H9 (cell line): ENCODE measurements around the gene PIP5K1A. TPM values are rescaled to one million over a fixed set of nuclear protein-coding genes. Genes with fewer than 3 reads are reported as not detected.

Source experiments
- DNase-seq: peaks from one replicate; pipeline ENCODE4 v3.0.0-alpha.2; 2017
- H2AFZ ChIP-seq: one replicate; pipeline ENCODE4 v1.6.1; 2013; ENCODE audit warnings: mild to moderate bottlenecking, low read length, control low read depth, moderate library complexity
- H2AK5ac ChIP-seq: 2 replicates; pipeline ENCODE4 v1.6.1; 2013; ENCODE audit warnings: low read length, control low read depth, mixed read lengths; ENCODE audit not compliant: insufficient read length
- H2BK120ac ChIP-seq: one replicate; pipeline ENCODE4 v1.6.1; 2013; ENCODE audit warnings: low read depth, mild to moderate bottlenecking, low read length, control low read depth, inconsistent platforms; ENCODE audit not compliant: poor library complexity, severe bottlenecking
- H2BK12ac ChIP-seq: 2 replicates; pipeline ENCODE4 v1.6.1; 2013; ENCODE audit warnings: low read length, control low read depth, mixed read lengths, low read depth; ENCODE audit not compliant: insufficient read length
- H2BK15ac ChIP-seq: 2 replicates; pipeline ENCODE4 v1.6.1; 2013; ENCODE audit warnings: low read depth, low read length, control low read depth
- H2BK20ac ChIP-seq: one replicate; pipeline ENCODE4 v1.6.1; 2013; ENCODE audit warnings: low read depth, mild to moderate bottlenecking, low read length, control low read depth, inconsistent platforms; ENCODE audit not compliant: poor library complexity, severe bottlenecking
- H2BK5ac ChIP-seq: 2 replicates; pipeline ENCODE4 v1.6.1; 2013; ENCODE audit warnings: low read length, control low read depth, mixed read lengths; ENCODE audit not compliant: insufficient read length
- H3K14ac ChIP-seq: 2 replicates; pipeline ENCODE4 v1.6.1; 2013; ENCODE audit warnings: low read length, control low read depth; ENCODE audit not compliant: insufficient read depth
- H3K18ac ChIP-seq: 2 replicates; pipeline ENCODE4 v1.6.1; 2013; ENCODE audit warnings: low read depth, mild to moderate bottlenecking, mixed read lengths, low read length, control low read depth; ENCODE audit not compliant: insufficient read length
- H3K23ac ChIP-seq: 2 replicates; pipeline ENCODE4 v1.6.1; 2013; ENCODE audit warnings: low read length, control low read depth, mixed read lengths, low read depth; ENCODE audit not compliant: insufficient read length
- H3K23me2 ChIP-seq: 2 replicates; pipeline ENCODE4 v1.6.1; 2013; ENCODE audit warnings: low read depth, mild to moderate bottlenecking, mixed read lengths, low read length, control low read depth; ENCODE audit not compliant: insufficient read length, poor library complexity, severe bottlenecking
- H3K27ac ChIP-seq: 2 replicates; pipeline ENCODE4 v1.5.1; 2013; ENCODE audit warnings: low read length, control low read depth, mixed read lengths, low read depth; ENCODE audit not compliant: insufficient read length
- H3K27me3 ChIP-seq: 2 replicates; pipeline ENCODE4 v1.6.1; 2013; ENCODE audit warnings: low read length, control low read depth, inconsistent platforms; ENCODE audit not compliant: insufficient read depth
- H3K4ac ChIP-seq: 2 replicates; pipeline ENCODE4 v1.6.1; 2013; ENCODE audit warnings: low read depth, mild to moderate bottlenecking, control low read depth, inconsistent platforms, low read length, moderate library complexity
- H3K4me1 ChIP-seq: 2 replicates; pipeline ENCODE4 v1.6.1; 2013; ENCODE audit warnings: low read length, control low read depth, inconsistent platforms; ENCODE audit not compliant: insufficient read depth
- H3K4me2 ChIP-seq: 2 replicates; pipeline ENCODE4 v1.6.1; 2013; ENCODE audit warnings: low read length, control low read depth, mixed read lengths; ENCODE audit not compliant: insufficient read length, insufficient read depth
- H3K56ac ChIP-seq: 2 replicates; pipeline ENCODE4 v1.6.1; 2013; ENCODE audit warnings: low read depth, mild to moderate bottlenecking, mixed read lengths, low read length, control low read depth; ENCODE audit not compliant: insufficient read length
- H3K79me1 ChIP-seq: 2 replicates; pipeline ENCODE4 v1.6.1; 2013; ENCODE audit warnings: low read depth, mild to moderate bottlenecking, moderate library complexity, low read length, control low read depth, inconsistent platforms; ENCODE audit not compliant: insufficient read depth, poor library complexity, severe bottlenecking
- H3K79me2 ChIP-seq: 2 replicates; pipeline ENCODE4 v1.6.1; 2013; ENCODE audit warnings: low read length, control low read depth, inconsistent platforms; ENCODE audit not compliant: insufficient read depth
- H3K9ac ChIP-seq: 2 replicates; pipeline ENCODE4 v1.6.1; 2013; ENCODE audit warnings: low read length, control low read depth, mixed read lengths; ENCODE audit not compliant: insufficient read length; ENCODE audit errors: extremely low read depth
- H3K9me3 ChIP-seq: one replicate; pipeline ENCODE4 v1.6.1; 2013; ENCODE audit warnings: low read depth, low read length, inconsistent platforms; ENCODE audit not compliant: control insufficient read depth
- H3T11ph ChIP-seq: one replicate; pipeline ENCODE4 v1.6.1; 2013; ENCODE audit warnings: mild to moderate bottlenecking, low read length, control low read depth, inconsistent platforms
- H4K20me1 ChIP-seq: one replicate; pipeline ENCODE4 v1.6.1; 2013; ENCODE audit not compliant: control insufficient read depth, insufficient read length, insufficient read depth
- H4K5ac ChIP-seq: 2 replicates; pipeline ENCODE4 v1.6.1; 2013; ENCODE audit warnings: low read depth, mild to moderate bottlenecking, mixed read lengths, low read length, control low read depth; ENCODE audit not compliant: insufficient read length
- H4K8ac ChIP-seq: replicated peaks from 2 replicates; pipeline ENCODE4 v1.6.1; 2013; ENCODE audit warnings: low read length, control low read depth, mixed read lengths, low read depth; ENCODE audit not compliant: insufficient read length
- H4K91ac ChIP-seq: 2 replicates; pipeline ENCODE4 v1.6.1; 2013; ENCODE audit warnings: low read depth, mild to moderate bottlenecking, moderate library complexity, mixed read lengths, low read length, control low read depth; ENCODE audit not compliant: insufficient read length
- H3K27ac Mint-ChIP-seq, 3 experiments: 2 replicates in 2 of 3; 3 replicates in 1 of 3; pipeline ENCODE4 v1.8.0; 2020 to 2021; ENCODE audit warnings: mixed read lengths in 3 of 3, mild to moderate bottlenecking in 1 of 3, moderate library complexity in 1 of 3
- H3K27me3 Mint-ChIP-seq: 2 replicates; pipeline ENCODE4 v1.8.0; 2021; ENCODE audit warnings: low read depth, mild to moderate bottlenecking, moderate library complexity, mixed read lengths
- H3K36me3 Mint-ChIP-seq, 3 experiments: 2 replicates in 2 of 3; 3 replicates in 1 of 3; pipeline ENCODE4 v1.8.0; 2020 to 2021; ENCODE audit warnings: low read depth in 3 of 3, mixed read lengths in 3 of 3; ENCODE audit not compliant: insufficient read depth in 1 of 3
- H3K4me1 Mint-ChIP-seq, 2 experiments: 2 replicates each; pipeline ENCODE4 v1.8.0; 2020; ENCODE audit warnings: mixed read lengths in 2 of 2
- H3K4me3 Mint-ChIP-seq, 2 experiments: 2 replicates in 1 of 2; 3 replicates in 1 of 2; pipeline ENCODE4 v1.8.0; 2020 to 2021; ENCODE audit warnings: mild to moderate bottlenecking in 2 of 2, mixed read lengths in 2 of 2, moderate library complexity in 1 of 2
- H3K9me3 Mint-ChIP-seq, 2 experiments: 2 replicates in 1 of 2; 3 replicates in 1 of 2; pipeline ENCODE4 v1.8.0; 2020; ENCODE audit warnings: mild to moderate bottlenecking in 2 of 2, mixed read lengths in 2 of 2, moderate library complexity in 1 of 2
- WGBS: extraction: QIAGEN DNeasy Blood & Tissue Kit; methylation state at CpG from one replicate; pipeline ENCODE4 v1.1.7; 2013; ENCODE audit warnings: missing lambda C conversion rate, low lambda C conversion rate, mixed read lengths; ENCODE audit not compliant: insufficient read length; ENCODE audit errors: extremely low coverage; 5-methylcytosine and 5-hydroxymethylcytosine counted together
- total RNA-seq: library from RNA; stranded (reverse); gene quantifications from 2 replicates; pipeline ENCODE4 v1.2.1, GENCODE V29; 2021
- TF ChIP-seq, protein P1 (sequence below): fragments of 200-600 bp; sonication (generic); conservative IDR thresholded peaks from 3 replicates; pipeline ENCODE4 v1.8.0; 2021; ENCODE audit warnings: antibody characterized with exemption, mild to moderate bottlenecking

PIP5K1A gene
- total RNA-seq, 1 experiment from 2014 or later: 94.6 TPM

DNA sequence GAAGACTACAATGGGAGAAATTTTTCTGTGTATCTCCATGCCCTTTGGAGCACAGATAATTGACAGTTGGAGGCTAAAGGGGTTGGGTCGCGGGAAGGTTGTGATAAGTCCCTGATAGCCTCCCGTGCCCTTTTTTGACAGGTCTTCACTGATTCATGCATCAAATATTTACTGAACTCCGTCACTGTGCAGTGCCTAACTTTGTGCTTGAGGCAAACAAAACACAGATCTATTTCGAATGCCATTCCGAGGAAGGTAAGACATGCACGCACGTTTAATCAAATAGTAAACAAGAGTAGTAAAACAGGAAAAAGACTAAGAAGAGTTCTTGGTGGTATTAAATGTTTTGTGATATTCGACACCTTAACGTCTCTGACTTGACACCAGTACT lies 494 bp upstream of the PIP5K1A start:
- H4K20me1 ChIP-seq: no peaks in the 10 kb centered on the region
- peak overlapping the region; percentile 94 to 99 for H3K4me3 Mint-ChIP-seq
- no peak overlapping the region for H3K27ac ChIP-seq
- no CpG with 5 or more reads among the region's 10 CpGs for WGBS
- peaks cover 6 to 19% (median 13%) of the 10 kb centered on the region in 3 experiments; a peak in 5 of 7 replicates for H3K36me3 Mint-ChIP-seq
- DNase-seq: no peak
- peaks cover 6% of the 10 kb centered on the region for H3K23me2 ChIP-seq
- no peak overlapping the region for H3T11ph ChIP-seq
- no peak overlapping the region for H2BK12ac ChIP-seq
- H2BK20ac ChIP-seq: no peak overlapping the region
- no peak overlapping the region for H4K8ac ChIP-seq
- H3K27me3 ChIP-seq: no peaks in the 10 kb centered on the region
- TF ChIP-seq, protein P1, sequence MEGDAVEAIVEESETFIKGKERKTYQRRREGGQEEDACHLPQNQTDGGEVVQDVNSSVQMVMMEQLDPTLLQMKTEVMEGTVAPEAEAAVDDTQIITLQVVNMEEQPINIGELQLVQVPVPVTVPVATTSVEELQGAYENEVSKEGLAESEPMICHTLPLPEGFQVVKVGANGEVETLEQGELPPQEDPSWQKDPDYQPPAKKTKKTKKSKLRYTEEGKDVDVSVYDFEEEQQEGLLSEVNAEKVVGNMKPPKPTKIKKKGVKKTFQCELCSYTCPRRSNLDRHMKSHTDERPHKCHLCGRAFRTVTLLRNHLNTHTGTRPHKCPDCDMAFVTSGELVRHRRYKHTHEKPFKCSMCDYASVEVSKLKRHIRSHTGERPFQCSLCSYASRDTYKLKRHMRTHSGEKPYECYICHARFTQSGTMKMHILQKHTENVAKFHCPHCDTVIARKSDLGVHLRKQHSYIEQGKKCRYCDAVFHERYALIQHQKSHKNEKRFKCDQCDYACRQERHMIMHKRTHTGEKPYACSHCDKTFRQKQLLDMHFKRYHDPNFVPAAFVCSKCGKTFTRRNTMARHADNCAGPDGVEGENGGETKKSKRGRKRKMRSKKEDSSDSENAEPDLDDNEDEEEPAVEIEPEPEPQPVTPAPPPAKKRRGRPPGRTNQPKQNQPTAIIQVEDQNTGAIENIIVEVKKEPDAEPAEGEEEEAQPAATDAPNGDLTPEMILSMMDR: no peak
- H4K5ac ChIP-seq: no peak overlapping the region
- H3K27me3 Mint-ChIP-seq: peaks cover 4% of the 10 kb centered on the region
- H3K9me3 ChIP-seq: no peaks in the 10 kb centered on the region
- H3K79me1 ChIP-seq: peaks cover 2% of the 10 kb centered on the region
- H3K79me2 ChIP-seq: peaks cover 33% of the 10 kb centered on the region
- H3K56ac ChIP-seq: no peak overlapping the region
- H3K4ac ChIP-seq: no peak overlapping the region
- H2AK5ac ChIP-seq: no peak overlapping the region
- no peak overlapping the region for H2BK15ac ChIP-seq
- peaks cover 2% of the 10 kb centered on the region in 2 experiments; a peak in 2 of 5 replicates for H3K9me3 Mint-ChIP-seq
- H2BK120ac ChIP-seq: no peak overlapping the region
- H3K4me2 ChIP-seq: peak overlapping the region; percentile 97
- H3K4me1 Mint-ChIP-seq: peaks cover 20 to 23% of the 10 kb centered on the region in 2 experiments
- H3K14ac ChIP-seq: no peak overlapping the region
- H3K27ac Mint-ChIP-seq: peak overlapping the region; percentile 95 to 99 (median 99); a peak in 6 of 7 replicates
- H2BK5ac ChIP-seq: no peak overlapping the region
- peak overlapping the region; percentile 62 for H3K9ac ChIP-seq
- H3K23ac ChIP-seq: no peak overlapping the region
- H3K18ac ChIP-seq: no peak overlapping the region
- no peaks in the 10 kb centered on the region for H3K4me1 ChIP-seq
- H4K91ac ChIP-seq: no peak overlapping the region
- no peak overlapping the region for H2AFZ ChIP-seq
